A673 (cell line): ENCODE measurements around the gene RPS2. TPM values are rescaled to one million over a fixed set of nuclear protein-coding genes. Genes with fewer than 3 reads are reported as not detected.

ENCODE experiments used
- BruUV-seq: library from RNA; stranded (reverse); fragments of 400-500 nt; replicated peaks from 2 replicates; lab custom pipeline; 2021; lab: Mats Ljungman, UMichigan
- CTCF ChIA-PET: fragments of 300-600 bp; sonication (Branson Sonifier 250); formaldehyde crosslinking; loops from one replicate; lab custom pipeline; 2022; ENCODE audit warnings: antibody characterized with exemption; lab: Charles Lee
- POLR2A ChIA-PET: fragments of 300-600 bp; sonication (Branson Sonifier 250); formaldehyde crosslinking; loops from one replicate; lab custom pipeline; 2022; ENCODE audit warnings: antibody characterized with exemption; ENCODE audit not compliant: low non-redundant PET; lab: Charles Lee
- DNase-seq: peaks from one replicate; pipeline ENCODE4 v3.0.0-alpha.2; 2015; ENCODE audit warnings: low spot score
- H3K27ac ChIP-seq: fragments of 200-600 bp; sonication (generic); 2 replicates; pipeline ENCODE4 v1.5.1; 2016; ENCODE audit warnings: mixed run types, low read depth, mild to moderate bottlenecking, mixed read lengths, antibody characterized with exemption, low read length; ENCODE audit not compliant: poor library complexity, severe bottlenecking
- H3K27me3 ChIP-seq: fragments of 200-600 bp; sonication (generic); replicated peaks from 2 replicates; pipeline ENCODE4 v1.6.1; 2017; ENCODE audit warnings: mixed run types, low read depth, mild to moderate bottlenecking, mixed read lengths, antibody characterized with exemption, low read length; ENCODE audit not compliant: insufficient read depth, poor library complexity
- H3K36me3 ChIP-seq: fragments of 200-600 bp; sonication (generic); 2 replicates; pipeline ENCODE4 v1.6.1; 2016; ENCODE audit warnings: mixed run types, mild to moderate bottlenecking, mixed read lengths, antibody characterized with exemption, low read length; ENCODE audit not compliant: insufficient read depth, poor library complexity, severe bottlenecking
- H3K4me1 ChIP-seq: fragments of 200-600 bp; sonication (generic); 2 replicates; pipeline ENCODE4 v1.6.1; 2017; ENCODE audit warnings: mixed run types, mild to moderate bottlenecking, mixed read lengths, antibody characterized with exemption, low read length; ENCODE audit not compliant: insufficient read depth, poor library complexity, severe bottlenecking
- H3K4me3 ChIP-seq: fragments of 200-600 bp; sonication (generic); 2 replicates; pipeline ENCODE4 v1.5.1; 2016; ENCODE audit warnings: low read depth, mixed run types, mild to moderate bottlenecking, mixed read lengths, low read length; ENCODE audit not compliant: poor library complexity, severe bottlenecking
- H3K9me3 ChIP-seq: fragments of 200-600 bp; sonication (generic); 2 replicates; pipeline ENCODE4 v1.6.1; 2016; ENCODE audit warnings: mixed run types, low read depth, mild to moderate bottlenecking, mixed read lengths, antibody characterized with exemption, low read length; ENCODE audit not compliant: poor library complexity, severe bottlenecking
- EZH2 ChIP-seq: fragments of 200-600 bp; sonication (generic); IDR thresholded peaks from 2 replicates; pipeline ENCODE4 v1.6.1; 2017; ENCODE audit warnings: borderline replicate concordance, low read depth, mild to moderate bottlenecking, mixed read lengths, antibody characterized with exemption, low read length; ENCODE audit not compliant: poor library complexity, severe bottlenecking
- intact Hi-C: fragments of 100-400 bp; cut with micrococcal nuclease; formaldehyde crosslinking; loops from one replicate; pipeline ENCODE4 v1.10.0; 2022; ENCODE audit not compliant: unreplicated experiment
- total RNA-seq: library from RNA; stranded (reverse); gene quantifications from 2 replicates; pipeline ENCODE4 v1.2.3, GENCODE V29; 2021
- TF ChIP-seq, protein P1 (sequence below): fragments of 300-800, 200-600 bp; sonication (generic); conservative IDR thresholded peaks from 2 replicates; pipeline ENCODE4 v1.5.1; 2017; ENCODE audit warnings: low read depth, mild to moderate bottlenecking, antibody characterized with exemption, low read length, moderate library complexity, mixed read lengths

The RPS2 gene
- total RNA-seq, 1 experiment from 2014 or later: 3,326 TPM

- ChIA-PET CTCF (interaction anchor here (0.7 to 1.0 kb wide), 2 partner anchors 133 kb away, joined by 4 read pairs; no protein-coding TSS in a partner anchor), POLR2A (no interaction called here)
- intact Hi-C loops: loop anchor here (10.0 kb wide), 1 partner anchor 207 kb away; the partner anchor contains the start of genes BRICD5 and PGP
- H3K27me3 ChIP-seq: no peaks in the 10 kb centered on the region
- TF ChIP-seq, protein P1, sequence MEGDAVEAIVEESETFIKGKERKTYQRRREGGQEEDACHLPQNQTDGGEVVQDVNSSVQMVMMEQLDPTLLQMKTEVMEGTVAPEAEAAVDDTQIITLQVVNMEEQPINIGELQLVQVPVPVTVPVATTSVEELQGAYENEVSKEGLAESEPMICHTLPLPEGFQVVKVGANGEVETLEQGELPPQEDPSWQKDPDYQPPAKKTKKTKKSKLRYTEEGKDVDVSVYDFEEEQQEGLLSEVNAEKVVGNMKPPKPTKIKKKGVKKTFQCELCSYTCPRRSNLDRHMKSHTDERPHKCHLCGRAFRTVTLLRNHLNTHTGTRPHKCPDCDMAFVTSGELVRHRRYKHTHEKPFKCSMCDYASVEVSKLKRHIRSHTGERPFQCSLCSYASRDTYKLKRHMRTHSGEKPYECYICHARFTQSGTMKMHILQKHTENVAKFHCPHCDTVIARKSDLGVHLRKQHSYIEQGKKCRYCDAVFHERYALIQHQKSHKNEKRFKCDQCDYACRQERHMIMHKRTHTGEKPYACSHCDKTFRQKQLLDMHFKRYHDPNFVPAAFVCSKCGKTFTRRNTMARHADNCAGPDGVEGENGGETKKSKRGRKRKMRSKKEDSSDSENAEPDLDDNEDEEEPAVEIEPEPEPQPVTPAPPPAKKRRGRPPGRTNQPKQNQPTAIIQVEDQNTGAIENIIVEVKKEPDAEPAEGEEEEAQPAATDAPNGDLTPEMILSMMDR: no peak
- no peak for TF ChIP-seq EZH2
- H3K9me3 ChIP-seq: no peaks in the 10 kb centered on the region
- H3K4me3 ChIP-seq: peak overlapping the region; percentile 99
- H3K27ac ChIP-seq: peak overlapping the region; percentile 93
- peaks cover 6% of the 10 kb centered on the region for H3K36me3 ChIP-seq
- no TSS peak for BruUV-seq
- DNase-seq: no peak
- peaks cover 46% of the 10 kb centered on the region for H3K4me1 ChIP-seq
Observed at GRCh38 chr16:2008009-2008526, 43.4 kb upstream of the RPS2 start.

DNA sequence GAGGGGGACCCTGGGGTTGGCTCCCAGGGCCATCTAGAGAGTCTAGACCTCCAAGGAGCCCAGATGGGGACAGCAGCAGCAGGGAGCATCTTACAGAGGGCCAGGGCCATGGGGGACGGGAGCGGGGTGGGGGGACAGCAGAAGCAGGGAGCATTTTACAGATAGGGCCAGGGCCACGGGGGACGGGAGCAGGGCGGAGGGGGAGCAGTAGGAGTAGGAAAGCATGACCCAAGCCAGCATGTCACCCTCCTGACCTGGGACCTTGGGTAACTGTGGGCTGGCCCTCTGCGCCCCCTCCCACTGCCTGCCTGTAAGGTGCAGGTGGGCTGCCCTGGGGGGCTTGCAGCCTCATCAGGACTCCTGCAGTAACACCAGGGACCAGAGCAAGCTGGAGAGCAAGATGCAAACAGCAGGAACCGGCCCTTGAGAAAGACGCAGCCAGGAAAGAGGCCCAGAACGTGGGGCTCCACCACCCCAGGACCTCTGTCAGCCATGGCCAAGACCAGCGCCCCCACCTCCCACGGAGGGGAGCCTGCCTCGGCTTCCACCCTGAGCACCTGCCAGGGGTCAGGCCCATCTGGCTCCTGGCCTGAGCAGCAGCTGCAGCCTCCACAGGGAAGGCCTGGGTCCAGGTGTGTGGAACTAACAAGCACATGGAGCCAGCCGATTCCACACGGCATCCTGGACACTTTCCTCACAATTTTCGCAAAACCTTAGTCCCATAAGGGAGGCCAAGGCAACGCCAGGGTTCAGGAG is 42.6 kb upstream of the RPS2 start:
- Histone ChIP-seq H3K4me1 (peaks cover 46% of the 10 kb centered on the region), H3K27ac (peak overlapping the region; percentile 93), H3K27me3 (no peaks in the 10 kb centered on the region), H3K4me3 (peak overlapping the region; percentile 99), H3K9me3 (no peaks in the 10 kb centered on the region), H3K36me3 (peaks cover 14% of the 10 kb centered on the region)
- DNase-seq: no peak
- POLR2A ChIA-PET: no interaction called here
- CTCF ChIA-PET: interaction anchor here (0.7 kb wide), 1 partner anchor 134 kb away, joined by 4 read pairs; no protein-coding TSS in a partner anchor
- TF ChIP-seq, protein P1: no peak
- no peak for TF ChIP-seq EZH2
- BruUV-seq: no TSS peak
- intact Hi-C loops: loop anchor here (10.0 kb wide), 1 partner anchor 208 kb away; the partner anchor contains the start of genes BRICD5 and PGP

GRCh38 chr16:2006317-2006716 is 41.7 kb upstream of the RPS2 start:
- peaks cover 24% of the 10 kb centered on the region for H3K36me3 ChIP-seq
- no peak overlapping the region for H3K27ac ChIP-seq
- POLR2A ChIA-PET: no interaction called here
- DNase-seq: no peak
- intact Hi-C loops: loop anchor here (10.0 kb wide), 1 partner anchor 208 kb away; the partner anchor contains the start of genes BRICD5 and PGP
- BruUV-seq: no TSS peak
- H3K9me3 ChIP-seq: no peaks in the 10 kb centered on the region
- no peaks in the 10 kb centered on the region for H3K27me3 ChIP-seq
- peaks cover 46% of the 10 kb centered on the region for H3K4me1 ChIP-seq
- CTCF ChIA-PET: interaction anchor here (1.2 kb wide), 1 partner anchor 134 kb away, joined by 7 read pairs; no protein-coding TSS in a partner anchor
- H3K4me3 ChIP-seq: no peak overlapping the region
- TF ChIP-seq, protein P1: no peak
- no peak for TF ChIP-seq EZH2
